GM11168 (cell line): ENCODE data around the gene PLEKHA1.

Experiments used
- in situ Hi-C: fragments of 300-500 bp; cut with MboI; formaldehyde crosslinking; loops from one replicate; pipeline ENCODE4 v1.12.0; 2022; ENCODE audit warnings: low sequenced_read_pairs; ENCODE audit not compliant: unreplicated experiment

The PLEKHA1 gene

DNA sequence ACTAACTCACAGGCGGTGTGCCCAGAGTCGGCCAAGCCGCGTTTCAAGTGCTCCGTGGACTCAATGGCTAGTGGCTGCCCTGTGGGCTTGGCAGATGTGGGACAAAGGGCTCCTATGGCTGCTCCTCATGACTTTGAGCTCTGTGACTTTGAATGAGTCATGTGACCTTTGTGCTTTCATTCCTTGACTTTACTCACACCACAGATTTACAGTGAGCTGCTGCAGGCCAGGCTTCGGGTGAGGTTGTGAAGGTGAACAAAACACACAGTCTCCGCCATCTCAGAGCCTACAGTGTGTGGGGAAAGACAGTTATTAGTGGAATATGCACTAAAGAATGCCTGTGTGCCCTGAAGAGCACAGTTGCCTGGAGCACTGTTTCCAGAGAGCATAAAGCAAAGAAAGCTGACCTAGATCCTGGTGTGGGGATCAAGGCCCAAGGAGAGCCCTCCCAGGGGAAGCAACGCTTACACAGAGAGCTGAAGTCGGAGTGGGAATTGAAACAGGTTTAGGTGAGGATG lies 29.7 kb upstream of the PLEKHA1 start:
- in situ Hi-C loops = loop anchor here (5.0 kb wide), 1 partner anchor 88 kb away; no protein-coding TSS in a partner anchor

DNA sequence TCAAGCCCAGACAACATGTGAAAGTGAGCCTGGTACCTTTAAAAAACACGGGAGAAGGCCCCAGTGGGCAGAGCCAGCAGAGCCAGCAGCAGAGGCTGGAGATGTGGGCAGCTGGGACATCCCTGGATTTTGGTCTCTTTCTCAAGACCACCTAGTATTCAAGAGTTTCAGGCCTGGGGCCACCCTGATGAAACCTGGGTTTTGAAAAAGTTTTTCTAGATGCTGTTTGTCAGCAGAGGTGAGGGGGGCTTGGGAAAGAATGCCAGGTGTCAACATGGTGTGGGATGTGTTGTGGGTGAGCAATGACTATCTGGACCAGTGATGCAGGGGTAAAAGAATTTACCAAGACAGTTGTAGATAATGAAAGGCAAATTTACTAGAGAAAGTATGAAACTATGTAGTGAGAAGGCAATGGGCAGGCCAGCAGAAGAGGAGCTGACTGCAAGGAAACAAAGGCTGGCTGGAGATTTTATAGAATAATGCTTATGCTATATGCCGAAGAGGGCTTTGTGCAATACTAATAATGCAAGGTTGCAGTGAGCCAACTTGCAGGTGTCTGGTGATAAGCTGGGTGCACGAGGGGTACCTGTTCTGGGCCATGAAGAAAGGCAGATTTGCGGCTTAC lies 28.1 kb upstream of the PLEKHA1 start:
- in situ Hi-C loops = no loop called here

DNA sequence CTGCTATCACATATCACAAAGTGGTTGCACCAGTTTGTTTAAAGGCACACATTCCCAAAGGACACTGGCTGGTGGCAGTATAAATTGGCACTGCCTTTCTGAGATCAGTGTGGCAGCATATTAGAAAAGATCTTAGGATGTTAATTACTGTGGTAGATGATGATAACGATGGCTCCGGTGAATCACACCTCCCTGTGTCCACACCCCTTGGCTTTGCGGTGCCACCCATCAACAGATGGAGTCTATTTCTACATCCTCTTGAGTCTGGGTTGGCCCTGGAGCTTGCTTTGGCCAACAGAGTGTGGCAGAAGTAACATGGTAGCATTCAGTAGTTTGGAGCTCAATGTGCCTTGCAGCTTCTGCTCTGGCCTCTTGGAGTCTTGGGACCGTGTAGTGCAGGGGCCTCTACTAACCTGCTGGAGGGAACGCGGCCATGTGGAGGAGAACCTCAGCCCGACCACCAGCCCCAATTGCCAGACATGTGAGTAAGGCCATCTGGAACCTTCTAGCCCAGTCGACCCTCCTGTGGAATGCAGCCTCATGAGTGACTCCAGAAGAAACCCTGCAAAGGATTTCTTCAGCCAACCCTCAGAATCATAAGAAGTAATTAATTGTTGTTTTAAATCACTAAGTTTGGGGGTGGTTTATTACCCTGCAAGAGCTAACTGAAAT lies 27.2 kb upstream of the PLEKHA1 start:
- in situ Hi-C loops = no loop called here

DNA sequence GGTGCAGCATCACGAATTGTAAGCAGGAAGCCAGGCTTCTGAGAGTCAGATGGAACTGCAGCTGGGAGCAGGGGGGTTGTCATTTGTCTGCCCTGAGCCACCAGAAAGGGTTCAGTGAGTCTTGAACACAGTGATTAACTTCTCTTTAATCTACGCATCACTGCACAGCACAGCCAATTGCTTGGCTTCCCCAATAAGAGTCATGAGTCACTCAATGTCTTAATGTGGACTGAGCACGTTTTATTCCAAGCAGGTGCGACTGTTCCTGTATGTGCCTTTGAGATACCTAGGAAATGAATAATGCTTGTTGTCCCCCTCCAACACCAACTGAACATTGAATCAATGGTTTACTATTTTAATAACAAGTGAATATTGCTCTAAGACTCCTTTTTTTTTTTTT lies 26.0 kb upstream of the PLEKHA1 start:
- in situ Hi-C loops = no loop called here

DNA sequence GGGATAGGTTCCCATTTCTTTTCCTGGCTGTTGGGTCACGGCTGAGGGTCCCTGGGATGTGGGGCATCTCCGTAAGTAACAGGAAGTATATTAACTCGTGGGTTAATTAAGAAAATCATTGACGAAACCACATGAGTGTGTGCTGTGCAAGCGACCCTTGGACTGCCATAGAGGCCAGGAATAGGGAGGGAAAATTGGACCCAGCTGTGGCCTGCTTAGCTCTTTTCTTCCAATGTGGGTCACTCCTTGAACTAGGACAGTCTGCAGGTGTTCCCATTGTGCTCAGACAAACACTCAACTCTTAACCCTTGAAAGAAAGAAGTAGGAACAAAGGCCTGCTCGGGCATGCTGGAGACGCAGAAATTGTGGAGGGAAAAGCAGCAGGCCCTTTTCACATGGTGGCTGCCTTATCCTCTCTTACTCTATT lies 25.6 kb upstream of the PLEKHA1 start:
- in situ Hi-C loops = no loop called here

DNA sequence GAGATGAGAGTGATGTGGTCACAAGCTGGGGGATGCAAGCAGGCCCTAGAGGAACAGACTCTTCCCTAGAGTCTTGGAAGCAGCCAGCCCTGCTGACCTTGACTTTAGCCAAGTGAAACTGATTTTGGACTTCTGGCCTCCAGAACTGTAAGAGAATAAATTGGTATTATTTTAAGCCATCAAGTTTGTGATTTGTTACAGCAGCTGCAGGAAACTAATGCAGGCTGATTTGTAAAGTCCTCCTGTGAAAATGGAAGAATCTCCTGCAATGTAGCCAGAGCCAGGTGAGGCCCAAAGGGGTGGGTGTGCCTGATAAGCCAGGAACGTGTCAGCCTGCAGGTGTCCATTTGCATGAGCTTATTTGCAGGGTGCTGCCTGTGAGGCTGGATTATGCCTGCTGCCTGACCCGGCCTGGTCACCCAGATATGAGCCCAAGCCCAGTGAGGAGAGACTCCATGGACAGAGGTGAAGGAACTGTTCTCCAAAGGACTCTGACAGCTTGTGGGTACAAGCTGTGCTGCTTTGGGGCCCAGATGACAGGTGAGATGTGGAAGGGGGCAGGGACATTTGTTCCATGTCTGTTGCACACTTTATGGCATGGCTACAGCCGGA lies 24.6 kb upstream of the PLEKHA1 start:
- in situ Hi-C loops = no loop called here

DNA sequence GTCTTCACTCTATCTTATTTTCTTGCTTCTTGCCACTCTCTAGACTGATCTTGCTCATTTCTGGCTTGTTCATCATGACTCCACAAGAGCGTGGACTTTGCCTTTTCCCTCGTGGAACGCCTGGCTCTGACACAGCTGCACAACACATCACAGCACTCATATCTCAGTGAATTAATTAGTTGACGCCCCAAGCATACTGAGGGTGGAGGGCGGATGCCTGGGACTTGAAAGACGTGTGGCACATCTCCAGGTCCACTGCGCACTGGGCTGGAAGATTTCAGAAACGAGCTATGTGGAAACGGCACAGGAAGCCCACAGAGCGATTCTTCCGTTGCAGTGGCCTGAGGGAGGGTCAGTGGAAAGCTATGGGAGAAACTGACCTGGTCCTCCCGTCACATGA lies 23.6 kb upstream of the PLEKHA1 start:
- in situ Hi-C loops = no loop called here

DNA sequence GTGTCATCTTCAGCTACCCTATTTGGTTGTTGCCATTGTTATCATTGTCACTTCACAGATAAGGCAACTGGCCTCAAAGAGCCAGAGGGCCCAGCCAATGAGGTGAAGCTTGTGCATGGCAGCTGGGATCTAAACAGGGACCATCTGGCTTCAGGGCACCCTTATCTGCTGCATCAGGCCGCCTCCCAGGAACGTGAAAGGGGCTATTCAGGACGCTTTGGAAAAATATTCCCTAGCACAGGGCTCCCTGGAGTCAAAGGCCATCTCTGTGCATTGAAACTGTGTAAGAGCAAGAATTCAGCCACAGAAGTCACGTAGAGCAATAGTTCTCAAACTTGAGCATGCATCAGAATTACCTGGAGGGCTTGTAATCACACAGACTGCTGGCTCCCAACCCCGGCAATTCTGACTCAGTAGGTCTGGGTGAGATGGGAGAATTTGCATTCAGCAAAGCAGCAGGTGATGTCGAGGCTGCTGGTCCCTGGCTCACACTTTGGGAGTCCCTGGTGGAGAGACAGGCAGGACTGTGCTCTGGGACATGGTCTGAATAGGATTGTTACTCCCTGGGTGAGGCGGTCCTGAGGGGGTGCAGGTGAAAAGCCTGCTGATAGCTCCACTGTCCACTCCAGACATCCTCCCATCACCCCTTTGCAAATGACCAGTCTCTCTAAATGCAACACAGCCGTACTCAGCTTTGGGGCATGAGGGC lies 21.5 kb upstream of the PLEKHA1 start:
- in situ Hi-C loops = no loop called here

DNA sequence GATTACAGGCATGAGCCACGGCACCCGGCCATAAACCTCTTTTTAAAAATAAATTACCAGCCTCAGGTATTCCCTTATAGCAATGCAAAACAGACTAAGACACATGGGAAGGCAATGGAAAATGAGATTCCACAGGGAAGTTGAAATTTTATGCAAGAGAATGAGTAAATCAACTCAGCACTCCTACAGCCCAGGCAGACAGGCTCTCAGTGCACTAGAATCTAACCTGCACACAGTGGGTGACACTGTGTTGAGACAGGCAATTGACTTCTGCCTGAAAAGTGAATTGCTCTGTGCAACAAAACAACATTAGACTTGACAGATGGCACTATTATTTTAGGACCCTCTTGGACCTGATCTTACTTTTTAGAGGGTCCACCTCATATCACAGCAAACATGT lies 20.1 kb upstream of the PLEKHA1 start:
- in situ Hi-C loops = no loop called here

DNA sequence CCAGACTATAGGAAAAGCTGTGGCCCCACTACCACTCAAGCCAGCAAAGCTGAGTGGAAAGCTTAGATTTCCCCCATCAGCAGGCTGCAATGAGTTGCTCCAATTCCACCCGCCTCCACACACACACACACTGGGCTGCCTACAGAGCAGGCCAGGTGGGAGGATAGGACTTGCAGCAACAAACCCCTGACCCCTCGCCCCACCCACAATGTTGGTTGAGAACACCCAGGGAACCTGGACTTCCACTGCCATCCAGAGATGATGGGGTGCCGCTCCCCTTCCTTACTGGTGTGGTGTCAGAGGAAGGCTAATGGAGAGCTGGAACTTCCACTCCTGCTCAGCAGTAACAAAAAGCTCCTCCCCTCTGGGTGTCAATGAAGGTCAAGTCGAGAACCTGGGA lies 16.8 kb upstream of the PLEKHA1 start:
- in situ Hi-C loops = no loop called here

DNA sequence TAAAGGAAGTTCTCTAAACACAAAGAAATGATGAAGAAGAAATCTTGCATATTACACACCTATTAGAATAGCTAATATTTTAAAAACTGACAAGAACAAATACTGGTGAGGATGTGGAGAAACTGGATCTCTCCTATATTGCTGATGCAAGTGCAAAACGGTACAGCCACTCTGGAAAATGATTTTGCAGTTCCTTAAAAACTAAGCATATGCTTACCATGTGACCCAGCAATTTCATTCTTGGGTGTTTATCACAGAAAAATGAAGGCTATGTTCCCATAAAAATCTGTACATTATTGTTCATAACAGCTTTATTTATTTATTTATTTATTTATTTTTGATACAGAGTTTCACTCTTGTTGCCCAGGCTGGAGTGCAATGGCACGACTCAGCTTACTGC lies 14.9 kb upstream of the PLEKHA1 start:
- in situ Hi-C loops = no loop called here

DNA sequence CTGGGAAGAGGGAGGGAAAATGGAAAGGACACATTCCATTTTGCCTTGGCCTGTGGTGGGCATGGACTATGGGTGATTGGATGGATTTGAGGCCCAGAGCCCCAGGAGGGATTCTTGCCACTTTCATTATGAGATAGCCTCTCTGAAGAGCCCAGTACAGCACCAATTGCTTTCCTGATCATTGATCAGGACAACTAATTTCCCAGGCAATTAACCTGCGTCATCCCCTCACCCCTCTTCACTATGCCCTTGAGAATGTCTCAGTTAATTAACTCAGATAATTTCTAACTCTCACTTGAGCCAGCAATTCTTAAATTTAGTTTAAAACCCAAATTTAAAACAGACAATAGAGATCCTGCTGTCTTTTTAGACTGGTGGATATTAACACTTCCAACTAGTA lies 13.5 kb upstream of the PLEKHA1 start:
- in situ Hi-C loops = no loop called here

DNA sequence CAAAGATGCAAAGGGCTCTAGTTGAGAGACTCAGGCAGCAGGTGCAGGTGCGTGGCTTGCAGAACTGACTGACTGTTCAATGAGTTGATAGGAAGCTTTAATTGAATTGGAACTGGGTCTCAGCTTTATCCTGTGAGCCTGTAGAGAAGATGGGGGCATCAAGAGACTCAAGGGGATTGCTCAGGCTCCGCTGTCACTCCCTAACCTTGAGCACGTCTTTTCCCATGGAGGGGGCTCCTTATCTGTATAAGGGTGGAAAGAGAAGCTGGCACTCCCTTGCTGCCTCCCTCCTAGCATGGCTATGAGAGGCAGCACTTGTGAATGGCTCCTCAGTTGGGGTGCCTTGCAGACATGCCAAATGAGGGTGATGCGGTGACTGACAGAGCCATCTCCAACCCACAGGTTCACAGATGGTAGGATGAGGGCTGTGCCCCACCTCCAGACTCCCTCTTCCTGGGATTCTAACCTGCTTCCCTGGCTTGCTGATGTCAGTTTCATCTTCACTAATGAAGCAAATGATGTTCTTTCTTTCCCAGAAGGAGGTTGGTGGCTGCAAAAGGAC lies 12.4 kb upstream of the PLEKHA1 start:
- in situ Hi-C loops = no loop called here

DNA sequence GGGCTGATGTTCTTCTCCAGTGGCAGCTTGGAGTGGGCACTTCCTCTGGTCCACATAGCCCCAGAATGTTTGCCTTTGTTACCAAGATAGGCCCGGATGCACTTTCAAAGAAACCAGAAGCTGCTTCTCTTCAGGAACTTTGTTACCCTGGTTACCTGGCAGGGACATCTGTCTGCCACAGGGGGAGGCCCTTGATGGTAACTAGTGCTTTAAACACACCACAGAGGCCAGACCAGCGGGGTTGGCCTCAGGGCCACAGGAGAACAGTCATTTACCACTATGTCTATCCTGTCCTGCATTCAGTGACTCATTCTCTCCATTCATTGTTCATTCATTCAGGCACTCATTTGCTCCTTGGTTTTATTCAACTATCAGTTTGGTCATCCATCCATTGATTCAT lies 11.9 kb upstream of the PLEKHA1 start:
- in situ Hi-C loops = no loop called here

DNA sequence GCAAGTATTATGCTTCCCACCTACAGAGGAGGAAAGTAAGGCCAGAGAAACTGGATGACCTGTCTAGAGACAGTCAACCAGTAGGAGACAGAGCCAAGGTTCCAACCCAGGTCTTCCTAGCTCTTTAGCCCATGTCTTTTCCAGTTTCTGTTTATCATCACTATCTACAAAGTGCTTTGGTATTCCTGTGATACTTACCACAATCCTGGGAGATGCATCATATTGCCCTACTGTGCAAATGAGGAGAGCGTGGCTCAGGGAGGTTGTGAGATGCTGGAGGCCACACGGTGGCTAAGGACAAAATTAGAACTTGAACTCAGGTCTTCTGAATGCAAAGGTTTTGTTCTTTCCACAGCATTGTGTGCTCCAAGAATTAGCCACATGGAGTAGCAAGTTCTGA lies 11.2 kb upstream of the PLEKHA1 start:
- in situ Hi-C loops = no loop called here

DNA sequence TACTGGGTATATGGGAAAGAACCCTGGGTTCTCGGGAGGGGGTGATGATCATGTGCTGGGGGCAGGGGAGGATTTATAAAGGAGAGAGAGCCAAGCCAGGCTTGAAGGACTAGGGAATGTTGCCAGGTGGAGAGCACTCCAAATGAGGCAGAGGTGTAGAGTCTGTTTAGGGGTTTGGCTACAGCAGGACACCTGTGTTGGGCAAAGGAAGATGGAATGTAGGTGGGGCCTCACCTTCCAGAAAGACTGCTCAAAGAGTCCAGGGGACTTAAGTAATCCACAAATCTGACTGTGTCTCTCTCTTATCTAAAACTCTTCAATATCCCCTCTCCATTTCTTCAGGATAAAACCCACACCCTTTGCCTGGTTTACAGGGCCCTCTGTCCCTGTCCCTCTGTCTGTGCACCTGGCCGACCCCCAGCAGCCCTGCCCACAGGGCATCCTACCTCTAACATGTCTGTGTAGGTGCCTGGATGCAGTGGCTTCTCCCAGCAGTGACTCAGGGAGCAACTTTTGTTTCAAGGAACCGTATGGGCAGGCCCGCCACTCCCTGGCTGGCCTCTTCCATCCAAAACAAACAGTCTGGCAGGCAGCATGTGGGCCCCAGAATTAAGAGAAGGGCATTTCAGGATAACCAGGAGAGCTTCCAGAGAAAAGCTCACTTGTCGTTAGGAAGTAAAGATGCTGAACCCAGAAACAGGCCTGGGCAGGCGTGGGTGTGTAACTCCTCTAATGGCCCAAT lies 10.6 kb upstream of the PLEKHA1 start:
- in situ Hi-C loops = no loop called here

DNA sequence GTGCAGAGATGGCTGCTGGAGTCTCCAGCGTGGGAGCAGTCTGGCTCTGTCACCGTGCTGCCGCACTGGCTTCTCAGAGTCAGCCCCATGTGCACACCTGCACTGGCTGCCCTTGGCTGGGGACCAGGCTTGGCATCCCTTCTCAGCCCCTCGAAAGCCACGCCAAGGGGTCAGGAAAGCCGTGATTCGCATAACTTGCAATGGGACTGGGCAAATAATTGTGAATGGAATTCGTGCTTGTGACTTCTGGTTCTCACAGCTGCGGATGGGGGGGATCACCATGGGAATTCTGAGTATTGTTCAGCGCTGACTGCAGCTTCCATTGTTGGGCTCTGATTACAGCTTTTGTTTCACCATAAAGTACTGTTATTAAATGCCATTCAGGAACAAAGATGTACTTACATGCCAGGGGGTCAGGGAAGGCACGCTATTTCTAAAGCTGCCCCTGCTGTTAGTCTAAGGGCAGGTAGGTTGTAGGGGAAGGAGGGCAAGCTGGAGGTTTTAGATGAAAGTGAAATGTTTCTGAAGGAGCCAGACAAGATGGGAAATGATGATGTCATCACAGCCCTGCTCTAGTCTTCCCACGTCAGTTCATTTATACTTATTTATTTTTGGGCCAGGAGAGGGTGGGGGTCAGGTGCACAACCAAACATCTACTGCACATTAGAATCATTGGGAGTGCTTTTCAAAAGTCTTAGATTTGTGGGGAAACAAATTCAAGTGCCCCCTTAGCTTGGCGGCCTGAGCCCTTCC lies 5.8 kb upstream of the PLEKHA1 start:
- in situ Hi-C loops = no loop called here

DNA sequence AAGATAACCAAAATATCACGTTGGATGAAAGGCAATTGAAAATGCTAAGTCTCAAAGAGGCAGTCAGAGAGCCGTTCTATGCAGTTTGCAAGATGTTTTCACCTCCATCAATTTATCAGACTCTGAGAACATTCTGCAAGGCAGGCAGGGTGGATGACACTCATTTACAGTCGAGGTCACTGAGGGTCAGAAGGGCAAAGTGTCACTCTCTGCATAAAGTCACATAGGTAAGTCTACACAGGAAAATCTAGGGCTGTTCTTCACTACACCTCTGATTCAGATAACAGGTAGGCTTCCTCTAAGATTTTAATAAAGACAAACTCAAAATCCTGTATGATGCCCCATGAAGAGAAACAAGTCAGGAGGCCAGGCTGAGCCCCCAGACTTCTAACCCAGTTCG lies 1.4 kb upstream of the PLEKHA1 start:
- in situ Hi-C loops = no loop called here

DNA sequence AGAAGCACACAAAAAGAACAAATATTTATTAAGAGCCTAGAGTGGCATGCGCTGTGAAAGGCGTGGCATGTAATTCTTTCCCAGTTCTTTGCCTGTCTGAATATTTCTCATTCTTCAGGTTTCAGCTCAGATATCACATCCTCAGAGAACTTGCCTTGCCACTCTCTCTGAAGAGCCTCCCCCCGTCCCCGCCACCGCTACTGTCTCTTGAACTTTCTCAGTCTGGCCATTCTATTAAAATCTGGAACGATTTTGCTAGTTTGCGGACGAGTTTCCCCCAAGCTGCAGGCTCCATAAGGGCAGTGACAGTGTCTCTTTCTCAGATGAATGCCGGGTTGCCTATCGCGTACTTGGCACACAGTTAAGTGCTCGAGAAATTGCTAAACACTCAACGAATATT lies 787 bp upstream of the PLEKHA1 start:
- in situ Hi-C loops = no loop called here
